CD4-positive, alpha-beta memory T cell (primary cell): ENCODE data around the gene DYNC1I1. TPM values are rescaled to one million over a fixed set of nuclear protein-coding genes. Genes with fewer than 3 reads are reported as not detected.

Experiments
- CTCF ChIA-PET: fragments of 350-600 bp; sonication (Branson Sonifier 250); formaldehyde crosslinking; loops from one replicate; lab custom pipeline; 2021; ENCODE audit warnings: inconsistent platforms; ENCODE audit not compliant: partially characterized antibody; lab: Charles Lee
- POLR2A ChIA-PET: fragments of 350-600 bp; sonication (Branson Sonifier 250); formaldehyde crosslinking; loops from one replicate; lab custom pipeline; 2021; ENCODE audit not compliant: partially characterized antibody; lab: Charles Lee
- DNase-seq, 5 donors: peaks; one replicate each; pipeline versions ENCODE4 v3.0.0 to v3.0.0-alpha.2; 2020 to 2022; ENCODE audit warnings: mixed read lengths in 1 of 5
- H3K27ac ChIP-seq: one replicate; pipeline ENCODE4 v1.7.0; 2013; ENCODE audit warnings: low read depth, low read length
- H3K27me3 ChIP-seq: 2 replicates; pipeline ENCODE4 v1.7.0; 2013; ENCODE audit warnings: mild to moderate bottlenecking, low read length, moderate library complexity; ENCODE audit not compliant: insufficient read depth
- H3K36me3 ChIP-seq: 2 replicates; pipeline ENCODE4 v1.7.0; 2013; ENCODE audit warnings: mild to moderate bottlenecking, low read length, moderate library complexity; ENCODE audit not compliant: insufficient read depth
- H3K4me1 ChIP-seq: 2 replicates; pipeline ENCODE4 v1.7.0; 2013; ENCODE audit warnings: mild to moderate bottlenecking, low read length, moderate library complexity; ENCODE audit not compliant: insufficient read depth
- H3K4me3 ChIP-seq, 2 donors: one replicate each; pipeline ENCODE4 v1.7.0; 2013; ENCODE audit warnings: low read length in 2 of 2, mild to moderate bottlenecking in 1 of 2
- H3K9me3 ChIP-seq, 2 donors: one replicate each; pipeline ENCODE4 v1.7.0; 2013; ENCODE audit warnings: low read length in 2 of 2, control low read depth in 1 of 2; ENCODE audit not compliant: control insufficient read depth in 1 of 2
- H3K27ac Mint-ChIP-seq, 7 donors: one replicate each; pipeline ENCODE4 v1.8.0; 2020 to 2021; ENCODE audit warnings: mixed read lengths in 7 of 7, mild to moderate bottlenecking in 6 of 7, inconsistent platforms in 3 of 7, moderate library complexity in 3 of 7
- H3K27me3 Mint-ChIP-seq, 2 donors: one replicate each; pipeline ENCODE4 v1.8.0; 2020 to 2021; ENCODE audit warnings: mixed read lengths in 2 of 2
- H3K36me3 Mint-ChIP-seq, 2 donors: one replicate each; pipeline ENCODE4 v1.8.0; 2020 to 2021; ENCODE audit warnings: mixed read lengths in 2 of 2, inconsistent platforms in 1 of 2, mild to moderate bottlenecking in 1 of 2
- H3K4me1 Mint-ChIP-seq, 4 donors: one replicate each; pipeline ENCODE4 v1.8.0; 2020 to 2021; ENCODE audit warnings: mixed read lengths in 4 of 4, mild to moderate bottlenecking in 1 of 4
- H3K4me3 Mint-ChIP-seq, 8 donors: one replicate each; pipeline ENCODE4 v1.8.0; 2020 to 2021; ENCODE audit warnings: mixed read lengths in 8 of 8, mild to moderate bottlenecking in 7 of 8, moderate library complexity in 6 of 8, inconsistent platforms in 3 of 8
- H3K9me3 Mint-ChIP-seq, 8 donors: one replicate each; pipeline ENCODE4 v1.8.0; 2020 to 2021; ENCODE audit warnings: mixed read lengths in 8 of 8, mild to moderate bottlenecking in 5 of 8, inconsistent platforms in 3 of 8, moderate library complexity in 1 of 8
- intact Hi-C: fragments of 100-400 bp; cut with micrococcal nuclease; formaldehyde crosslinking; loops from one replicate; pipeline ENCODE4 v1.15.1; 2023
- polyA plus RNA-seq, 2 donors: library from polyadenylated mRNA; unstranded; fragments of 300-500 nt; fragmentation: Illumina TruSeq; gene quantifications; one replicate each; pipeline ENCODE4 v1.2.3, GENCODE V29; 2021
- total RNA-seq, 2 experiments: library from RNA; stranded (reverse); gene quantifications; one replicate each; pipeline ENCODE4 v1.2.3, GENCODE V29; 2021

The DYNC1I1 gene
- total and polyA plus RNA-seq, 4 experiments from 2014 or later, result 0.33 TPM; not detected in 3

GRCh38 chr7:96052289-96052688 lies 279.9 kb downstream of the DYNC1I1 start:
- H3K36me3 Mint-ChIP-seq, result no peaks in the 10 kb centered on the region
- DNase-seq, result no peak
- no peak overlapping the region for H3K4me3 ChIP-seq
- no peaks in the 10 kb centered on the region for H3K9me3 Mint-ChIP-seq
- H3K27me3 ChIP-seq, result no peaks in the 10 kb centered on the region
- CTCF ChIA-PET, result interaction anchor here (0.6 kb wide), 1 partner anchor 23 kb away, joined by 3 read pairs; no protein-coding TSS in a partner anchor
- intact Hi-C loops, result no loop called here
- no peak overlapping the region for H3K27ac Mint-ChIP-seq
- no peaks in the 10 kb centered on the region for H3K9me3 ChIP-seq
- no peaks in the 10 kb centered on the region for H3K36me3 ChIP-seq
- H3K27ac ChIP-seq, result no peak overlapping the region
- H3K4me1 ChIP-seq, result no peaks in the 10 kb centered on the region
- no peak overlapping the region for H3K4me3 Mint-ChIP-seq
- H3K27me3 Mint-ChIP-seq, result peaks cover 0 to 5% of the 10 kb centered on the region in 2 donors
- H3K4me1 Mint-ChIP-seq, result no peaks in the 10 kb centered on the region
- POLR2A ChIA-PET, result no interaction called here

DNA sequence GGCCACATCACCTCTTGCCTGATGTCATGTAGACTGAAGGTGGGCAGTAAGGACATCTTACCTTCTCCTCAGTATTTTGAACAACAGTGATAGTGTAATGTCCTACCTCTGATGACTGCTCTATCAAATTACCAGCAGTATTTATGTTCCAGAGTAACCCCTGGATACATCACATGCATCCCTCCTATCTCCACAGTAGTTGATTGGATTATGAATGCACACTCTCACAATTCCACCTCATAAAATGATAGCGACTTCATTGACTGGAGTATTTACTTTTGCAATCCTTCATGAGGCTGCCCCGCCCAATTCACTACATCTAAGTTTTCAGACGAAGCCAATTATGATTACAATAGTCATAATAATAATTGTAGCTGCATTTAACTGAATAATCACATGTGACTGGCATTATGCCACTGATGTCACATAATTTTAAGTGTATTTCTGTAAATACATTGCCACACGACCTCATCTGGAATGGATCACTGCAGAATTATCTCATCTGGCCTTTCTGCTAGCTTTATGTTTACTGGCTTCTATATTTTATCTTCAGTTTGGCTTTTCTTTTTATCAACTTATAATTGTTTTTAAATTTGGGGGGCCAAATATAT lies 280.6 kb downstream of the DYNC1I1 start:
- Mint-ChIP-seq H3K27ac (no peak overlapping the region), H3K27me3 (peaks cover 0 to 8% of the 10 kb centered on the region in 2 donors), H3K4me3 (no peak overlapping the region), H3K9me3 (no peaks in the 10 kb centered on the region), H3K4me1 (no peaks in the 10 kb centered on the region), H3K36me3 (no peaks in the 10 kb centered on the region)
- no peaks in the 10 kb centered on the region for H3K4me1 ChIP-seq
- intact Hi-C loops, result no loop called here
- POLR2A ChIA-PET, result no interaction called here
- H3K27me3 ChIP-seq, result no peaks in the 10 kb centered on the region
- H3K9me3 ChIP-seq, result no peaks in the 10 kb centered on the region
- H3K4me3 ChIP-seq, result no peak overlapping the region
- CTCF ChIA-PET, result no interaction called here
- no peaks in the 10 kb centered on the region for H3K36me3 ChIP-seq
- DNase-seq, result no peak
- no peak overlapping the region for H3K27ac ChIP-seq

- ChIA-PET CTCF (interaction anchor here (1.0 to 1.1 kb wide), 2 partner anchors 11 to 16 kb away, joined by 3 read pairs; no protein-coding TSS in a partner anchor), POLR2A (no interaction called here)
- H3K27me3 Mint-ChIP-seq, result peaks cover 7% of the 10 kb centered on the region in 2 donors
- Histone ChIP-seq H3K36me3 (no peaks in the 10 kb centered on the region), H3K9me3 (no peaks in the 10 kb centered on the region), H3K4me1 (no peaks in the 10 kb centered on the region), H3K4me3 (no peak overlapping the region), H3K27ac (no peak overlapping the region), H3K27me3 (no peaks in the 10 kb centered on the region)
- intact Hi-C loops, result no loop called here
- DNase-seq, result no peak
- no peak overlapping the region for H3K4me3 Mint-ChIP-seq
- no peak overlapping the region for H3K27ac Mint-ChIP-seq
- H3K4me1 Mint-ChIP-seq, result no peaks in the 10 kb centered on the region
- H3K9me3 Mint-ChIP-seq, result no peaks in the 10 kb centered on the region
- no peaks in the 10 kb centered on the region for H3K36me3 Mint-ChIP-seq
These were observed 283.4 kb downstream of the DYNC1I1 start for GRCh38 chr7:96055717-96056116.

GRCh38 chr7:96059075-96059474 lies 286.7 kb downstream of the DYNC1I1 start:
- intact Hi-C loops, result no loop called here
- H3K27me3 Mint-ChIP-seq, result peaks cover 11 to 19% of the 10 kb centered on the region in 2 donors
- H3K4me3 ChIP-seq, result no peak overlapping the region
- no peaks in the 10 kb centered on the region for H3K9me3 Mint-ChIP-seq
- no peak overlapping the region for H3K27ac Mint-ChIP-seq
- no peak overlapping the region for H3K4me3 Mint-ChIP-seq
- no peaks in the 10 kb centered on the region for H3K4me1 ChIP-seq
- H3K36me3 ChIP-seq, result no peaks in the 10 kb centered on the region
- ChIA-PET POLR2A (no interaction called here), CTCF (no interaction called here)
- H3K36me3 Mint-ChIP-seq, result no peaks in the 10 kb centered on the region
- no peak for DNase-seq
- no peak overlapping the region for H3K27ac ChIP-seq
- H3K4me1 Mint-ChIP-seq, result no peaks in the 10 kb centered on the region
- H3K27me3 ChIP-seq, result no peaks in the 10 kb centered on the region
- H3K9me3 ChIP-seq, result no peaks in the 10 kb centered on the region

DNA sequence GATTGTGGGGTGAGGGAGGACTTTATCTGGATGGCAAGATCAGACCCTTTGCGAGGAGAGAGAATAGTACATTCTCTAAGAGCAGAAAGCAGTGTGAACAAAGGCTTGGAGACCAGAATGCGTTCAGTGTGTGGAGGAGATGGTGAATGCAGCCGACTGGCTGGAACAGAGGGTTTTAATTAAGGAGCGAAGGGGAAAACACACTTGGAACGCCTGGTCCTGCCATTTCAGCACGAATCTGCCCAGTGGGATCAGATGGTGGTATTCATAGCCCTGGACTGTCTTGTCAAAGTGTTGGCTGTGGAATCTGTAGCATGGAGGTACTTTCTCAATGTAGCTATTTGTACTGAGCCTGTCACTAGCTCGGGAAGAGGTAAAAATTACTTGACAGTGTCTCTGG lies 288.7 kb downstream of the DYNC1I1 start:
- H3K4me3 ChIP-seq, result no peak overlapping the region
- no peak for DNase-seq
- CTCF ChIA-PET, result no interaction called here

GRCh38 chr7:96061844-96062243 lies 289.5 kb downstream of the DYNC1I1 start:
- Mint-ChIP-seq H3K9me3 (no peaks in the 10 kb centered on the region), H3K27ac (no peak overlapping the region), H3K36me3 (no peaks in the 10 kb centered on the region), H3K27me3 (peaks cover 20 to 27% of the 10 kb centered on the region in 2 donors), H3K4me1 (no peaks in the 10 kb centered on the region), H3K4me3 (no peak overlapping the region)
- Histone ChIP-seq H3K27ac (no peak overlapping the region), H3K4me3 (no peak overlapping the region), H3K27me3 (no peaks in the 10 kb centered on the region), H3K36me3 (no peaks in the 10 kb centered on the region), H3K4me1 (no peaks in the 10 kb centered on the region), H3K9me3 (no peaks in the 10 kb centered on the region)
- ChIA-PET POLR2A (no interaction called here), CTCF (no interaction called here)
- intact Hi-C loops, result no loop called here
- DNase-seq, result no peak

More for the DNA sequence above, 288.7 kb downstream of the DYNC1I1 start:
- Histone ChIP-seq H3K27me3 (no peaks in the 10 kb centered on the region), H3K27ac (no peak overlapping the region), H3K4me1 (no peaks in the 10 kb centered on the region), H3K9me3 (no peaks in the 10 kb centered on the region), H3K36me3 (no peaks in the 10 kb centered on the region)
- intact Hi-C loops, result no loop called here
- POLR2A ChIA-PET, result no interaction called here
- Mint-ChIP-seq H3K4me1 (no peaks in the 10 kb centered on the region), H3K36me3 (no peaks in the 10 kb centered on the region), H3K9me3 (no peaks in the 10 kb centered on the region), H3K4me3 (no peak overlapping the region), H3K27ac (no peak overlapping the region), H3K27me3 (peaks cover 17 to 25% of the 10 kb centered on the region in 2 donors)

DNA sequence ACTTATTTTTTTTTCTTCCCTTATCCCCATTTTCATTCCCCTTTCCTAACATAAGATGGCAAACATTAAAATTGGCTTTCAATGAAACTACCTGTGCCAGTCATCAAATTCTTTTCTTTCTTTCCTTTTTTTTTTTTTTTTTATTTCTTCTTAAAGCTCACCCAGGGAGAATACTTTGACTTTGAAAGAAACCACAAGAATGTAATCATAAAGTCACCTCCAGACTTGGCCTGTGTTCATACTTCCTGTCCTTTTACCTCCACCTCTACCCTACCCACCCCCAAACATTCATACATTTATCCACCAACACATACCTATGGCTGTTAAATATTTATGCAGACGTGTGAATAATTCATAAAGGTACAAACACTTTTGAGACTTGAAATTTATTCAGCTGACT lies 295.0 kb downstream of the DYNC1I1 start:
- Histone ChIP-seq H3K27ac (no peak overlapping the region), H3K36me3 (no peaks in the 10 kb centered on the region), H3K9me3 (no peaks in the 10 kb centered on the region), H3K27me3 (no peaks in the 10 kb centered on the region), H3K4me3 (no peak overlapping the region), H3K4me1 (no peaks in the 10 kb centered on the region)
- Mint-ChIP-seq H3K27ac (no peak overlapping the region), H3K4me1 (no peaks in the 10 kb centered on the region), H3K27me3 (peaks cover 29 to 30% of the 10 kb centered on the region in 2 donors), H3K4me3 (no peak overlapping the region), H3K9me3 (no peaks in the 10 kb centered on the region), H3K36me3 (no peaks in the 10 kb centered on the region)
- DNase-seq, result no peak
- POLR2A ChIA-PET, result no interaction called here
- CTCF ChIA-PET, result interaction anchor here (0.7 kb wide), 2 partner anchors 10 to 11 kb away, joined by 3 read pairs; no protein-coding TSS in a partner anchor
- intact Hi-C loops, result no loop called here
